Trophoblast cell (in vitro differentiated cells and primary cell): ENCODE results near the gene ARMC9.
"Not testable (repeated sequence)": the region's sequence is repeated elsewhere in the genome, so short reads cannot be mapped to it uniquely, and the experiment has no call there.

Experiments used
- DNase-seq, 2 donors: peaks; one replicate each; pipeline ENCODE4 v3.0.0-alpha.2; 2016
- H2AFZ ChIP-seq: 2 replicates; pipeline ENCODE4 v1.6.1; 2013; ENCODE audit warnings: low read length, moderate library complexity, mild to moderate bottlenecking; ENCODE audit not compliant: insufficient read depth, poor library complexity
- H2AK5ac ChIP-seq: 2 replicates; pipeline ENCODE4 v1.6.1; 2013; ENCODE audit warnings: mild to moderate bottlenecking, low read length
- H2BK120ac ChIP-seq: 2 replicates; pipeline ENCODE4 v1.6.1; 2013; ENCODE audit warnings: low read length, mild to moderate bottlenecking, moderate library complexity; ENCODE audit not compliant: insufficient read depth, poor library complexity
- H2BK12ac ChIP-seq: 2 replicates; pipeline ENCODE4 v1.6.1; 2013; ENCODE audit warnings: mild to moderate bottlenecking, low read length, moderate library complexity
- H2BK5ac ChIP-seq: 2 replicates; pipeline ENCODE4 v1.6.1; 2013; ENCODE audit warnings: low read length, low read depth, moderate library complexity, mild to moderate bottlenecking; ENCODE audit not compliant: poor library complexity
- H3K14ac ChIP-seq: 2 replicates; pipeline ENCODE4 v1.6.1; 2013; ENCODE audit warnings: mild to moderate bottlenecking, low read length
- H3K18ac ChIP-seq: 2 replicates; pipeline ENCODE4 v1.6.1; 2013; ENCODE audit warnings: mild to moderate bottlenecking, low read length
- H3K23ac ChIP-seq: 2 replicates; pipeline ENCODE4 v1.6.1; 2013; ENCODE audit warnings: low read length
- H3K27ac ChIP-seq: 2 replicates; pipeline ENCODE4 v1.5.1; 2013; ENCODE audit warnings: low read depth, mild to moderate bottlenecking, inconsistent platforms, low read length, moderate library complexity
- H3K27me3 ChIP-seq: 2 replicates; pipeline ENCODE4 v1.6.1; 2013; ENCODE audit warnings: inconsistent platforms, mild to moderate bottlenecking, low read length, moderate library complexity; ENCODE audit not compliant: insufficient read depth
- H3K36me3 ChIP-seq, 2 experiments: 1 replicate in 1 of 2; 2 replicates in 1 of 2; pipeline ENCODE4 v1.6.1; 2013; ENCODE audit warnings: low read length in 2 of 2, mild to moderate bottlenecking in 2 of 2, moderate library complexity in 1 of 2; ENCODE audit not compliant: insufficient read depth in 2 of 2, control insufficient read depth in 1 of 2
- H3K4ac ChIP-seq: 2 replicates; pipeline ENCODE4 v1.6.1; 2013; ENCODE audit warnings: low read depth, mild to moderate bottlenecking, low read length, moderate library complexity
- H3K4me1 ChIP-seq, 2 experiments: 1 replicate in 1 of 2; 2 replicates in 1 of 2; pipeline ENCODE4 v1.6.1; 2013; ENCODE audit warnings: low read length in 2 of 2, mild to moderate bottlenecking in 2 of 2, moderate library complexity in 1 of 2; ENCODE audit not compliant: insufficient read depth in 2 of 2, control insufficient read depth in 1 of 2
- H3K4me2 ChIP-seq: 2 replicates; pipeline ENCODE4 v1.6.1; 2013; ENCODE audit warnings: inconsistent platforms, mild to moderate bottlenecking, low read length, moderate library complexity
- H3K4me3 ChIP-seq: 2 replicates; pipeline ENCODE4 v1.5.1; 2013; ENCODE audit warnings: mild to moderate bottlenecking, low read depth, low read length, inconsistent platforms
- H3K79me1 ChIP-seq: one replicate; pipeline ENCODE4 v1.6.1; 2013; ENCODE audit warnings: low read length
- H3K79me2 ChIP-seq: 2 replicates; pipeline ENCODE4 v1.6.1; 2013; ENCODE audit warnings: low read length, mild to moderate bottlenecking; ENCODE audit not compliant: control insufficient read depth, insufficient read depth, poor library complexity
- H3K9ac ChIP-seq: 2 replicates; pipeline ENCODE4 v1.6.1; 2013; ENCODE audit warnings: mild to moderate bottlenecking, low read length
- H3K9me3 ChIP-seq: 2 replicates; pipeline ENCODE4 v1.6.1; 2013; ENCODE audit warnings: low read depth, mild to moderate bottlenecking, control low read depth, inconsistent platforms, low read length; ENCODE audit not compliant: insufficient read depth
- H4K12ac ChIP-seq: 2 replicates; pipeline ENCODE4 v1.6.1; 2013; ENCODE audit warnings: low read depth, mild to moderate bottlenecking, low read length, moderate library complexity
- H4K8ac ChIP-seq: 2 replicates; pipeline ENCODE4 v1.6.1; 2013; ENCODE audit warnings: low read depth, mild to moderate bottlenecking, low read length, moderate library complexity
- H4K91ac ChIP-seq: one replicate; pipeline ENCODE4 v1.6.1; 2013; ENCODE audit warnings: low read depth, mild to moderate bottlenecking, low read length, moderate library complexity
- WGBS: extraction: QIAGEN DNeasy Blood & Tissue Kit; methylation state at CpG from one replicate; pipeline ENCODE4 v1.1.7; 2013; ENCODE audit warnings: missing lambda C conversion rate; ENCODE audit not compliant: insufficient read length, insufficient coverage; ENCODE audit errors: extremely low coverage; 5-methylcytosine and 5-hydroxymethylcytosine counted together

Gene ARMC9

GRCh38 chr2:231398585-231398984, 200.2 kb downstream of the ARMC9 start:
- no peak overlapping the region for H2BK12ac ChIP-seq

DNA sequence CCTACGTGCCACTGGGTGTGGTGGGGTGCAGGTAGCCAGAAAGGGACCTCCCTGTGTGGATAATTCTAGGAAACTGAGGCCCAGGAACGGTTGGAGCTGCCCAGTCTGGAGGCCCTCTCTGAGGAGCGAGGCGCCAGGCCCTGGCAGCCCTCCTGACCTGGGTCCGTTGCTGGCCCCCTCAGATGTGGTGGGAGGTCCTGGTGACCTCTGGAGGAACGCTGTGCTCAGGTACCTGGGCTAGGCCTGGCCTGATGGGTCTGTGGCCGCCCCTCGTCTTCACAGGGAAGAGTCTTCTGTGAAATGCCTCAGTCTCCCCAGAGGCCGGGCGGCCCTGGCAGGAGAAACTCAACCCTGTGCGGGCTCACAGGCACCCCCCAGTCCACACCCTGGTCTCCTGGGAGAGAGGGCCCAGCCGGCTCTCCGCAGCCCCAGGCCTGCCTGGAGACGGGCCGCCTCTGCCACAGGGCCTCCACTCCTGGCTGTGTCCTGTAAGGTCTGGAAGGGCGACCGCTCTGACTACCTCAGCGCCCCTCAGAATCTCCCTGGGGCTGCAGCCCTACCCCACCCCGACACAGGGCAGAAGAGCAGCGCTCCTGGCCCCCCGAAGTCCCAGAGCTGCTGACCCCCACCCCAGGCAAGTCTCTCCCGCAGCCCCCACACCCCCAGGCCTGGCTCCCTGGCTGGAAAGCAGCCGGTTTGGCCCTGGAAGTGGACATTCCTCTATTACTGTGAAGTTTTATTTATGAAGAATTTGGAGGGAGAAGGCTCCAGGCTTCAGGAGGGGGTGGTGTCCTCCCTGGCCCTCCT, 200.8 kb downstream of the ARMC9 start:
- Histone ChIP-seq H3K18ac (no peak overlapping the region), H3K27me3 (peaks cover 3% of the 10 kb centered on the region), H4K8ac (no peak overlapping the region), H3K4me3 (no peak overlapping the region), H2BK12ac (no peak overlapping the region), H2BK120ac (no peak overlapping the region), H3K23ac (no peak overlapping the region), H3K27ac (no peak overlapping the region), H3K9me3 (no peaks in the 10 kb centered on the region), H3K36me3 (no peaks in the 10 kb centered on the region), H3K4me1 (peaks cover 2 to 3% of the 10 kb centered on the region in 2 experiments), H3K4me2 (no peak overlapping the region), H2BK5ac (no peak overlapping the region), H3K79me2 (no peaks in the 10 kb centered on the region), H3K14ac (no peak overlapping the region), H2AFZ (no peak overlapping the region), H3K4ac (no peak overlapping the region), H3K79me1 (peaks cover 4% of the 10 kb centered on the region), H4K12ac (no peak overlapping the region), H4K91ac (no peak overlapping the region), H2AK5ac (no peak overlapping the region), H3K9ac (no peak overlapping the region)
- DNase-seq = no peak
- no CpG with 5 or more reads among the region's 23 CpGs for WGBS

More at GRCh38 chr2:231398585-231398984, 200.2 kb downstream of the ARMC9 start:
- H3K18ac ChIP-seq = no peak overlapping the region
- H3K4me3 ChIP-seq = no peak overlapping the region
- H4K12ac ChIP-seq = no peak overlapping the region
- H3K14ac ChIP-seq = no peak overlapping the region
- H3K4me1 ChIP-seq = peaks cover 2 to 3% of the 10 kb centered on the region in 2 experiments
- H3K9ac ChIP-seq = no peak overlapping the region
- no peaks in the 10 kb centered on the region for H3K36me3 ChIP-seq
- no peak overlapping the region for H4K8ac ChIP-seq
- H2BK120ac ChIP-seq = no peak overlapping the region
- no peaks in the 10 kb centered on the region for H3K9me3 ChIP-seq
- no peak for DNase-seq
- H2BK5ac ChIP-seq = no peak overlapping the region
- no peak overlapping the region for H2AK5ac ChIP-seq
- no peak overlapping the region for H2AFZ ChIP-seq
- peaks cover 3% of the 10 kb centered on the region for H3K27me3 ChIP-seq
- H3K4me2 ChIP-seq = no peak overlapping the region
- H4K91ac ChIP-seq = no peak overlapping the region
- no peak overlapping the region for H3K23ac ChIP-seq
- H3K79me2 ChIP-seq = no peaks in the 10 kb centered on the region
- H3K79me1 ChIP-seq = peaks cover 4% of the 10 kb centered on the region
- no CpG with 5 or more reads among the region's 27 CpGs for WGBS
- H3K27ac ChIP-seq = no peak overlapping the region
- H3K4ac ChIP-seq = no peak overlapping the region

DNA sequence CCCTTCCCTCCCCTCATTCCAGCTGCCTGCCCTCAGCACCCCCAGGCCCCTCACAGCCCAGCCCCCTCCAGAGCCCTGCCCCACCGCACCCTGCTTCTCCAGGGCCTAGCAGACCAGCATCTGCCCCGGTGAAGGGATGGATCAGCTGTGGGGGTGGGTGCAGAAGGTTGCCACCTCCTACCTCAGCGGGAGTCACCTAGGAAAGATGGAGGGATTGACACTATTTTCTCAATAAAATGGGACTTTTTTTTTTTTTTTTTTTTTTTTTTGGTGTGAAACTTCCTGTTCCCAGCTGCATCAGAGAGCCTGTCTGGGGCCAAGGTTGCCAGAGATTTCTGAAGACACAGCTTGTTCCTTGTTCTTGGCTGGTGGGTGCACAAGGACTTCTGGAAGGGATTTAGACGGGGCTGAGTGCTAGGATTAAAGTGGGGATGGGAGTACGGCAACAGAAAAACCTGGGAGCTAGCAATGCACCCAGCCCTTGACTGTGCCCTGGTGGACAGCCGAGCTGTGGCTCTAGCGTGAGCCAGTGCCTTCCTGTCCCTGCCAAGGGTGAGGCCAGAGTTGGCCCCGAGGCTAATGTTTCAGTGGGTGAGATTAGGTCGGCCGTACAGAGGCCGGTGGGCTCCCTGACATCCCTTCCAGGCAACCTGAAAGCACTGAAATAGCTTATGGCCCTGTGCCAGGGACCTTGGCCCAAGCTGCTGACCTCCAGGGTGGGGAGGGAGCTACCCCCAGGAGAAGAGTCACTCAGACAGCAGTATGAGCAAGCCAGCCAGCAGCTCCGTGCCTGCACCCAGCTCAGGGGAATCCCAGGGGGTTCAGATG, 201.6 kb downstream of the ARMC9 start:
- H3K4me2 ChIP-seq = no peak overlapping the region
- peaks cover 2 to 3% of the 10 kb centered on the region in 2 experiments for H3K4me1 ChIP-seq
- no peak overlapping the region for H4K91ac ChIP-seq
- H4K8ac ChIP-seq = no peak overlapping the region
- no peak overlapping the region for H2AK5ac ChIP-seq
- H3K79me1 ChIP-seq = peaks cover 4% of the 10 kb centered on the region
- H3K4ac ChIP-seq = no peak overlapping the region
- no peak overlapping the region for H4K12ac ChIP-seq
- no peaks in the 10 kb centered on the region for H3K9me3 ChIP-seq
- H2BK5ac ChIP-seq = no peak overlapping the region
- H3K36me3 ChIP-seq = no peaks in the 10 kb centered on the region
- no peak overlapping the region for H3K9ac ChIP-seq
- H3K79me2 ChIP-seq = no peaks in the 10 kb centered on the region
- no peak overlapping the region for H2AFZ ChIP-seq
- H3K27ac ChIP-seq = no peak overlapping the region
- no peak overlapping the region for H2BK120ac ChIP-seq
- DNase-seq = peak in 1 of 2 donors; percentile 35
- H3K18ac ChIP-seq = no peak overlapping the region
- H3K27me3 ChIP-seq = peaks cover 3% of the 10 kb centered on the region
- H2BK12ac ChIP-seq = no peak overlapping the region
- H3K23ac ChIP-seq = no peak overlapping the region
- no CpG with 5 or more reads among the region's 12 CpGs for WGBS
- no peak overlapping the region for H3K14ac ChIP-seq
- no peak overlapping the region for H3K4me3 ChIP-seq

- H4K12ac ChIP-seq, H3K4me2 ChIP-seq: not testable (repeated sequence)
- WGBS = no CpG with 5 or more reads among the region's 8 CpGs
Measured at GRCh38 chr2:231400681-231401080, 202.2 kb downstream of the ARMC9 start.

More at GRCh38 chr2:231400681-231401080, 202.2 kb downstream of the ARMC9 start:
- not testable (repeated sequence) for H2BK12ac ChIP-seq, H3K79me1 ChIP-seq, H3K9me3 ChIP-seq, H3K36me3 ChIP-seq, H4K8ac ChIP-seq, H2AFZ ChIP-seq, H3K79me2 ChIP-seq, H3K27ac ChIP-seq, H3K4ac ChIP-seq, H3K4me3 ChIP-seq, H3K9ac ChIP-seq, H3K23ac ChIP-seq, H2BK5ac ChIP-seq, H3K18ac ChIP-seq, H3K27me3 ChIP-seq, DNase-seq, H3K4me1 ChIP-seq, H2AK5ac ChIP-seq, H4K91ac ChIP-seq, H2BK120ac ChIP-seq, H3K14ac ChIP-seq
